NCI-H69 (cell line): ENCODE data around the gene DOCK4.
A peak's percentile ranks its signal among the peaks of the same experiment; 100 is the strongest.
"Not testable (repeated sequence)": the region's sequence is repeated elsewhere in the genome, so short reads cannot be mapped to it uniquely, and the experiment has no call there.

ENCODE experiments used
- DNase-seq: peaks from one replicate; lab custom pipeline; 2025; lab: John Stamatoyannopoulos, UW

The DOCK4 gene

GRCh38 chr7:111954474-111955381 lies 251.5 kb downstream of the DOCK4 start:
- peak; percentile 22 for DNase-seq

DNA sequence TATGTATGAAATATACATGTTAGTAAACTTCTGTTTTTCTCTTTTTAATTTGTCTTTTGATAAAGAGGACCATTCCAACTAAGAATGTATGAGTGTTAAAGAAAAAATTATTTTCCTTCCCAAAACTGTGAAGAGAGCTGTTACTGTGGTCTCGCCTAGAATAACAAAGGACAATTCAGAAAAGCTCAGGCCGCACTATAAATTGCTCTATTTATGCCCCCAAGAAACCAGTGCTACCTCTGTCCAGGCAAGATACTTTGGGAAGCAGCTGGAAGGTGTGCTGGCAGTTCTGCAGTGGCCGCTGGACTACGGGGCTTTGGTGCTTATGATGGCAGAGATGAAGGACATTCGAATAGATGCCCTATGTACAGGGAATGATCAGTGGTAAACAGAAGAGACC lies 252.1 kb downstream of the DOCK4 start:
- no peak for DNase-seq

GRCh38 chr7:111953611-111954010 lies 252.6 kb downstream of the DOCK4 start:
- DNase-seq, result peak; percentile 84

DNA sequence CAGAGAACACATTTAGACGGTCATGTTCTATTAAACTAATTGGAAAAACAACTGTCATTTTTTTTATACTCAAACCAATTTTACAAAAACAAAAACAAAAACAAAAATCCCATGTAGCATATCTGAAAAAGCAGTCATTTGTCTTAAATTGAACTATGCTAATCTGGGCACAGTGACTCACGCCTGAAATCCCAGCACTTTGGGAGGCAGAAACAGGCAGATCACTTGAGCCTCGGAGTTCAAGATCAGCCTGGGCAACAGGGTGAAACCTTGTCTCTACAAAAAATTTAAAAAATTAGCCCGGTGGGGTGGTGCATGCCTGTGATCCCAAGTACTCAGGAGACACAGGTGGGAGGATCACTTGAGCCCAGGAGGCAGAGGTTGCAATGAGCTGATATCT lies 253.4 kb downstream of the DOCK4 start:
- DNase-seq, result no peak

- DNase-seq, result no peak
Measured at GRCh38 chr7:111951052-111951451, 255.1 kb downstream of the DOCK4 start.

DNA sequence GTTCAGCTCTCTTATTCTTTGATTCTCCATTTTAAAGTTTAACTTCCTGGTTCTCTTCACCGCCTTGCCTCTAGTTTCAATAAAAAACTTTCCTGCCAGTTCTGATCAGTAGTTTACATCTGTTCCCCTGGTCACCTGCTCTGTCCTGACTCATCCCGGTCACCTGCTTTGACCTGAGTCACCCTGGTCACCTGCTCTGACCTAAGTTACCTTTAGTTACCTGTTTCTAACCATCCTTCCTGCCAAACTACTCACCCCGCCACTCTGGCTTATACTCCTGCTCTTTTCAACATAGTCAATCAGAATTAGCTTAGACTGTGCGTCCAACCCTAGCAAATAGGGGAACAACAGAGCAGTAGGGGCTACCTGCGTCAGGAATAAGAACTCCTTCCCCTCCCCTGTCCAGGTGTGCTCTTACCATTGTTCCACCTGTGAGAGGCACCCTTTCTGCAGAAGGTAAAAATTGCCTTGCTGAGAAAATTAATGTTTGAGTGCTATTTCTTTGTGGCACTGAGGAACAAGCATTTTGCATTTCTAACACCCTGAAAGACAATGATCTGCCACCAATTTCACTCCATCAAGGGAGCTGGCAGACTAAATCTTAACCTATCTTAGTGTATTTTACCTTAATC lies 263.6 kb downstream of the DOCK4 start:
- no peak for DNase-seq

DNA sequence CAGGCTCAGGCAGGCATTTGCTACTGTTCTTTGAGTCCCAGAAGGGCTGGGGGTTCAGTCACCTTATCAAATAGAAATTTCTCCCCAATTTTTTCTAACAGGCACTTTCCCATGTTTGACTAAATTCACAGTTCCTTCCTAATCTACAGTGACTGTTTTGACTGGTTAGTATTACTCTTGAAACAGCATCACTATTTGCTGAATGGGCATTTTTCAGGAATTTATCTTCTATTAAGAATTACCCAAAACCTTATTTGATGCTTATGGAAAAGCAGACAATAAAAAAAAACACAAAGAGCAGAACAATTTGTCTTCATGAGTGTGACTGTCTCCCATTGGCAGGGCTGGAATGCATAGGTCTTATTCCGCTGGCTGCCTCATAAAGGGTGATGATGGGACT lies 269.0 kb downstream of the DOCK4 start:
- no peak for DNase-seq

GRCh38 chr7:111933609-111934008 lies 272.6 kb downstream of the DOCK4 start:
- DNase-seq, result no peak

DNA sequence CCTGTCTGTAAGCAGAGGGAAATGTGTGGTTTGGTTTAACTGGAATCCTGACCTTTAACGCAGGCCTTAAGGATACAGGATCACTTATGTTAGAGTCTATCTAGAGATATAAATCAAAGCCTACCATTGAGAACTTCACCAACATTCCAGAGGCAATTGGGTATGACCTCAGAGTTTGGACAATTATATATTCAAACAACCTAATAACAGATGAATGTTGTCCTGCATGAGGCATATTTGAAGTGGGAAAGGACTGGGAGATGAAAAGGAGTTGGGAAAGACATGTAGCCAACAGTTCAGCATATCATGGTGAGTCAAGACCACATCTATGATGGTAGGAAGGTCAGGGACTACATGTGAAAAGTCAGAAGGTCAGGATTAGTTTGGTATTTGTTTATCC lies 274.2 kb downstream of the DOCK4 start:
- no peak for DNase-seq

GRCh38 chr7:111931016-111931517 lies 275.1 kb downstream of the DOCK4 start:
- DNase-seq, result peak; percentile 37

DNA sequence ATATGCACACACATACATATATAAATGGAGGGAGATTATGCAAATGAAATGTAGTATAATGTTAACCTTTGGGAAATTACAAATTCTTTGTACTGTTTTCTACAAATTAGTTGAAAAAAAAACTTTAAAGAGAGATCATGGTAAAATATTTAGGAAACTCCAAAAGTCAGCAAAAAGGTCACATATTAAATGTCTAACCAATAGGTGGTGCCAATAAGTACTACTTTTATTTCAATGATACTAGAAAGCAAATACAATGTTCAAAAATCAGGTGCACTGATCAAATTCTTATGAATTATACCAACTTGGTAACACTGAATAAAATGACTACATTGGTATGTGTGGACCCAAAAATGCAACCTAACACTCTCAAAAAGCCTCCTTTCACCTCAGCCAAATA lies 276.9 kb downstream of the DOCK4 start:
- DNase-seq, result no peak

DNA sequence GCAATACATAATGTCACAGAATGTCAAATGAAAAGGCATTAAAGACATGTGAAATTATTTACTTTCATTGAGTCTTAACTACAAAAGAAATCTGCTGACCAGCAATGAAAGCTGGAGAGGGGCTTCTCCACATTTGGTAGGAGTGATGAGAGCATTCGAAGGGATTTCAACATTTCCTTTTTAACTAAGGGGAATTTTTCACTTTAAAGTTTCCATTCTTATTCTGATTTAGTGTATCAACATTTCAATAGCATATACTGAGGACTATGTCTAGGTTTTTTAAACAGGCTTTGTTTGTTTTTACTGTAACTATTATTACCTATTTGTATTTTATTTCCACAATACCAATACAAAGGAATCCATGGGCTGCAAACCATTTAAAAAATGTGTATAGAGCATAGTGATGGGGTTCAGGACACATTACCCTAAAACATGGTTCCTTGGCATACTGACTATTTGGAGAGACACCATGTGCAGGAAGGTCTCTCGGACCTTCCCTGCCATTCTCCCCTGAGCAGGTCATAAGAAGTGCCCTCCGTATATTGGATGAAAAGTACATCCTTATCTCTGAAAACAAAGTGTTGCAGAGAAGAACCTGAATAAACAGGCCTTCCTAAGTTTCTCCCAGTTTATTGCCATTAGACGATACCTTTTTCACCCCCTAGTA lies 278.7 kb downstream of the DOCK4 start:
- no peak for DNase-seq

- DNase-seq, result peak; percentile 37
Measured at GRCh38 chr7:111920329-111920728, 285.9 kb downstream of the DOCK4 start.

DNA sequence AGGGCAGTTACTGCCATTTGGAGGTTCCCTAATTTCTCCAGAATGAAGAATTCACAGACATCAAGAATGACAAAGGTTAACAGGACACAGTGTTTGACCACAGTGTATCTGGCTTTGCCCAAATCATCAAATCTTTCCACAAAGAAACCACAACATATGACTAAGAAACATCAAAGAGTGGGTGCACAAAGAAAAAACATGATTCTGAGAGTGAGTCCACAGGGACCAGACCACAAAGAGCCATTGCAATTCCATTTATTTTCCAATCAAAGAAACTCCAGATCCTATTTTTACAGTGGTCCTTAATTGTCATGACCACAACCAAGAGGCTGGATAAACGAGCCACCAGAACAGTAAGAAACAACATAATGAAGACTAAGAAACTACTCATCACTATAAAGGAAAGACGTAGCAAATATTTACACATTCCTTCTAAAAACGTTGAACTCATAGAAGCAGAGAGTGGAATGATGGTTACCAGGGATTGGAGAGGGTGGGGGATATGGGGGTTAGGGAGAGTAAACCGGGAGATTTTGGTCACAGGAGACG lies 286.5 kb downstream of the DOCK4 start:
- no peak for DNase-seq

DNA sequence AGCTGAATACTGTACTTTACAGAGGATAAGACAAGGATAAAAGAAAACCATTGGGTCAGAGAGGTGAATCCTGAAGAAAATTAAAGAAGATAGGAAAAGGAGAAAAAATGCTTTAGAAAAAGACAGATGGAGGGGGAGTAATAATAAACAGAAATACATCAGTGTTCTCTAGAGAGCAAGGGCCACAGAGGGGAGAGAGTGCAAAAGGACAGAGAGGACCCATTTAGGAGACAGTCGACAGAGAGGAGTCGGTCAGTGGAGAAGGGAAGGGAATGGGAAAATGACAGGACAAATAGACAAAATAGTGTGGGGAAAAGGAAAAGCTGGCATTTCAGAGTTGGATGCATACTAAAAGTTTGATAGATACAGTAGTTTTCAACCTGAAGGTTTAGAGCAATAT lies 287.0 kb downstream of the DOCK4 start:
- DNase-seq, result no peak

- DNase-seq, result no peak
Measured at GRCh38 chr7:111918461-111918860, 287.7 kb downstream of the DOCK4 start.

DNA sequence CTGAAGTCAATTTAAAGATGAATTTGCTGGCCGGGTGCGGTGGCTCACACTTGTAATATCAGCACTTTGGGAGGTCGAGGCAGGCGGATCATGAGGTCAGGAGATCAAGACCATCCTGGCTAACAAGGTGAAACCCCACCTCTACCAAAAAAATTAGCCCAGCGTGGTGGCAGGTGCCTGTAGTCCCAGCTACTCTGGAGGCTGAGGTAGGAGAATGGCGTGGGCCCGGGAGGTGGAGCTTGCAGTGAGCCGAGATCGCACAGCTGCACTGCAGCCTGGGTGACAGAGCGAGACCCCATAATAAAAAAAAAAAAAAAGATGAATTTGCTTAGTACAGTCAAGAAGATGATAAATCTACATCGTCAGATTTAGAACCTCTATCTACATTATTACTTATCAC lies 288.8 kb downstream of the DOCK4 start:
- not testable (repeated sequence) for DNase-seq

DNA sequence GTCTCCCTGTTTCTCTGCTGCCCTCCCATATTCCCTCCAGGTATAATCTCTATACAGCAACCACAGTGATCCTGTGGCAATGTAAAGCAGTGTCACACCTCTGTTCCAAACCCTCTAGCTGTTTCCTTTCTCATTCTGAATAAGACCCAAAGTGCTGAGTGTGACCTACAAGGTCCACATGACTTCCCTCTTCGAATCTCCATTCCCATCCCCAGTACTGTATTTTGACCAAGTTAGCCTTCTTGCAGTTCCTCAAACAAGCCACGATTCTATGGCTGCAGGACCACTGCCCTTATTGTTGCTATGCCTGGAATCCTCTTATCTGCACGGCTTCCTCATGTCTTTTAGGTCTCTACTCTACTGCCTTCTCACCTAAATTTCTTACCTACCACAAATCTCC lies 291.9 kb downstream of the DOCK4 start:
- DNase-seq, result no peak

GRCh38 chr7:111911166-111911961 lies 294.8 kb downstream of the DOCK4 start:
- no peak for DNase-seq

DNA sequence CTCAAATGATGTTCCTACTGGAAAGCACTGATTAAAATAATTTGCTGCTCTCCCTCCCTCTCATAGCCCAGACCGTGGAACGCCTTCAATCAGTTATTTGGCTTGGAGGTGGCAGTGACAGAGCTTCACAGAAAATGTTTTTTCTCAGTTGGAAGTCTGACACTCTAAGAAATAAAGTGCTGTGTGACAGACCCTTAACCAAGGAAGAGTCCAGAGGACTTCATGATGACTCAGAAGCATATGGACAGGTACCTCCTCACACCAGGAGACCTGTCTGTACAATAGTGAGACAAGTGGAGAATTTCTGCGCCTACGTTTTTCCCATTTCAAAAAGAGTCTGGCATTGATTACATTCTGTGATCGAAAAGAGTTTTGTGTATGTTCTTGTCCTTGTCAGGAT lies 295.5 kb downstream of the DOCK4 start:
- peak; percentile 25 for DNase-seq

DNA sequence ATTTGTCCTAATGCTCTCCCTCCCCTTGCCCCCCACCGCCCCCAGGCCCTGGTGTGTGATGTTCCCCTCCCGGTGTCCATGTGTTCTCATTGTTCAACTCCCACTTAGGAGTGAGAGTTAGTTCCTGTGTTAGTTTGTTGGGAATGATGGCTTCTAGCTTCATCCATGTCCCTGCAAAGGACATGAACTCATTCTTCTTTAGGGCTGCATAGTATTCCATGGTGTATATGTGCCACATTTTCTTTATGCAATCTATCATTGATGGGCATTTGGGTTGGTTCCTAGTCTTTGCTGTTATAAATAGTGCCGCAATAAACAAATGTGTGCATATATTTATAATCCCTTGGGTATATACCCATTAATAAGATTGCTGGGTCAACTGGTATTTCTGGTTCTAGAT lies 297.5 kb downstream of the DOCK4 start:
- DNase-seq, result not testable (repeated sequence)

GRCh38 chr7:111903797-111904196 lies 302.4 kb downstream of the DOCK4 start:
- no peak for DNase-seq
